Sigmoid colon (tissue), 4 donors: ENCODE data around the gene CUL9.

ENCODE experiments used
- EP300 ChIP-seq, 4 donors: sonication (generic); formaldehyde crosslinking; IDR thresholded peaks; one replicate each; pipeline ENCODE4 v1.6.1; 2017; ENCODE audit warnings: antibody characterized with exemption in 4 of 4
- POLR2A ChIP-seq, 2 donors: fragments of 450-650 bp; IDR thresholded peaks; one replicate each; pipeline ENCODE4 v1.6.1; 2016; ENCODE audit warnings: antibody characterized with exemption in 2 of 2, mild to moderate bottlenecking in 2 of 2, moderate library complexity in 2 of 2
- TF ChIP-seq, protein P1 (sequence below), 4 experiments: fragments of 450-650 bp in 3 of 4; fragments of 200-600 bp in 1 of 4; IDR thresholded peaks; one replicate each; pipeline ENCODE4 v1.5.1; 2016 to 2019; ENCODE audit warnings: antibody characterized with exemption in 4 of 4, mild to moderate bottlenecking in 3 of 4, moderate library complexity in 2 of 4

DNA sequence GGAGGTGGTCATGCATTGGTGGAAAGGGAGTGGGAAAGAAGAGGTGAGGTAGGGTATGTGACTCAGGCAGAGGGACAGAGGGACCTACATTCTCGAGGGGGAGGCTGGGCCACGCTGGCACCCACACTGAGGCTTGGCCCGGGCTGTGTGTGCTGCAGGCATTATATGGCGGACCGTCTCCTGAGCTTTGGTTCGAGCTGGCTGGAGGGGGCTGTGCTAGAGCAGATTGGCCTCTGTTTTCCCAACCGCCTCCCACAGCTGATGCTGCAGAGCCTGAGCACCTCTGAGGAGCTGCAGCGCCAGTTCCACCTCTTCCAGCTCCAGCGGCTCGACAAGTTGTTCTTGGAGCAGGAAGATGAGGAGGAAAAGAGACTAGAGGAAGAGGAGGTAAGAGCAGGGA lies 23.9 kb downstream of the CUL9 start:
- no peak for TF ChIP-seq POLR2A (IDR thresholded peaks at IDR 0.05)
- no peak for TF ChIP-seq EP300 (IDR thresholded peaks at IDR 0.05)
- TF ChIP-seq, protein P1, sequence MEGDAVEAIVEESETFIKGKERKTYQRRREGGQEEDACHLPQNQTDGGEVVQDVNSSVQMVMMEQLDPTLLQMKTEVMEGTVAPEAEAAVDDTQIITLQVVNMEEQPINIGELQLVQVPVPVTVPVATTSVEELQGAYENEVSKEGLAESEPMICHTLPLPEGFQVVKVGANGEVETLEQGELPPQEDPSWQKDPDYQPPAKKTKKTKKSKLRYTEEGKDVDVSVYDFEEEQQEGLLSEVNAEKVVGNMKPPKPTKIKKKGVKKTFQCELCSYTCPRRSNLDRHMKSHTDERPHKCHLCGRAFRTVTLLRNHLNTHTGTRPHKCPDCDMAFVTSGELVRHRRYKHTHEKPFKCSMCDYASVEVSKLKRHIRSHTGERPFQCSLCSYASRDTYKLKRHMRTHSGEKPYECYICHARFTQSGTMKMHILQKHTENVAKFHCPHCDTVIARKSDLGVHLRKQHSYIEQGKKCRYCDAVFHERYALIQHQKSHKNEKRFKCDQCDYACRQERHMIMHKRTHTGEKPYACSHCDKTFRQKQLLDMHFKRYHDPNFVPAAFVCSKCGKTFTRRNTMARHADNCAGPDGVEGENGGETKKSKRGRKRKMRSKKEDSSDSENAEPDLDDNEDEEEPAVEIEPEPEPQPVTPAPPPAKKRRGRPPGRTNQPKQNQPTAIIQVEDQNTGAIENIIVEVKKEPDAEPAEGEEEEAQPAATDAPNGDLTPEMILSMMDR (IDR thresholded peaks at IDR 0.05): no peak
